Vagina (tissue), 2 donors: ENCODE results near the gene MAP3K8.

Experiments
- CTCF ChIP-seq, 3 experiments: fragments of 450-650 bp in 2 of 3; fragments of 200-600 bp in 1 of 3; sonication (generic) in 1 of 3; IDR thresholded peaks; one replicate each; pipeline ENCODE4 v1.5.1; 2017 to 2019; ENCODE audit warnings: antibody characterized with exemption in 3 of 3, mild to moderate bottlenecking in 2 of 3, moderate library complexity in 2 of 3
- POLR2A ChIP-seq, 2 donors: fragments of 450-650 bp; IDR thresholded peaks; one replicate each; pipeline ENCODE4 v1.6.1; 2017; ENCODE audit warnings: antibody characterized with exemption in 2 of 2, mild to moderate bottlenecking in 2 of 2, moderate library complexity in 2 of 2
- POLR2AphosphoS5 ChIP-seq, 2 donors: sonication (generic); formaldehyde crosslinking; IDR thresholded peaks; one replicate each; pipeline ENCODE4 v1.9.0; 2017; ENCODE audit warnings: antibody characterized with exemption in 2 of 2, mild to moderate bottlenecking in 2 of 2, low read depth in 1 of 2; ENCODE audit not compliant: insufficient read depth in 1 of 2

- TF ChIP-seq CTCF (IDR thresholded peaks at IDR 0.05) = no peak
- no peak for TF ChIP-seq POLR2AphosphoS5 (IDR thresholded peaks at IDR 0.05; ENCODE audit: insufficient read depth in 1 of 2, low read depth in 1 of 2)
- no peak for TF ChIP-seq POLR2A (IDR thresholded peaks at IDR 0.05)
Observed at GRCh38 chr10:30390207-30390606, 43.8 kb upstream of the MAP3K8 start.
